Lung (tissue), 12 donors: ENCODE measurements around the gene MIGA2. TPM values are rescaled to one million over a fixed set of nuclear protein-coding genes. Genes with fewer than 3 reads are reported as not detected.

Experiments used
- ATAC-seq: fragments of 200-7000 bp; cut with Tn5 transposase; one replicate; pipeline ENCODE4 v1.9.1; 2020; ENCODE audit warnings: moderate number of reproducible peaks; ENCODE audit not compliant: insufficient read depth, low FRiP score
- DNase-seq, 3 donors: peaks; one replicate each; pipeline ENCODE4 v3.0.0-alpha.2; 2013 to 2017
- H3K27ac ChIP-seq, 2 donors: one replicate each; pipeline ENCODE4 v1.5.1; 2013; ENCODE audit warnings: mild to moderate bottlenecking in 2 of 2, moderate library complexity in 2 of 2, control low read depth in 1 of 2, inconsistent platforms in 1 of 2, low read depth in 1 of 2, low read length in 1 of 2
- H3K27me3 ChIP-seq, 3 donors: one replicate each; pipeline ENCODE4 v1.5.1; 2013; ENCODE audit warnings: low read length in 2 of 3; ENCODE audit not compliant: control insufficient read depth in 3 of 3, insufficient read depth in 3 of 3
- H3K36me3 ChIP-seq, 4 donors: one replicate each; pipeline ENCODE4 v1.5.1; 2013; ENCODE audit warnings: low read length in 4 of 4, mild to moderate bottlenecking in 1 of 4, moderate library complexity in 1 of 4; ENCODE audit not compliant: control insufficient read depth in 4 of 4, insufficient read depth in 4 of 4
- H3K4me1 ChIP-seq, 5 donors: one replicate each; pipeline ENCODE4 v1.5.1; 2013; ENCODE audit warnings: low read length in 5 of 5, mild to moderate bottlenecking in 2 of 5, moderate library complexity in 1 of 5; ENCODE audit not compliant: control insufficient read depth in 5 of 5, insufficient read depth in 5 of 5
- H3K4me3 ChIP-seq: one replicate; pipeline ENCODE4 v1.5.1; 2013; ENCODE audit warnings: mild to moderate bottlenecking, control low read depth, moderate library complexity
- H3K9ac ChIP-seq, 2 donors: one replicate each; pipeline ENCODE4 v1.5.1; 2013; ENCODE audit warnings: low read length in 2 of 2, control low read depth in 1 of 2; ENCODE audit not compliant: insufficient read depth in 1 of 2
- H3K9me3 ChIP-seq, 4 donors: one replicate each; pipeline ENCODE4 v1.5.1; 2013; ENCODE audit warnings: low read length in 3 of 4, mild to moderate bottlenecking in 1 of 4, moderate library complexity in 1 of 4; ENCODE audit not compliant: control insufficient read depth in 4 of 4, insufficient read depth in 3 of 4
- WGBS, 2 donors: extraction: QIAGEN DNeasy Blood & Tissue Kit; methylation state at CpG; one replicate each; pipeline ENCODE4 v1.1.7; 2013; 5-methylcytosine and 5-hydroxymethylcytosine counted together
- polyA plus RNA-seq, 2 donors: library from polyadenylated mRNA; stranded (reverse); fragments of 200-250 nt; gene quantifications; one replicate each; pipeline ENCODE4 v1.2.1, GENCODE V29; 2013
- total RNA-seq, 2 donors: library from RNA; depleted of rRNA in 1 of 2; stranded (reverse); fragments of >200 nt in 1 of 2; gene quantifications; one replicate each; pipeline ENCODE4 v1.2.1, GENCODE V29; 2014 to 2021
- TF ChIP-seq, protein P1 (sequence below): IDR thresholded peaks from 2 replicates; pipeline ENCODE4 v1.5.1; 2012; ENCODE audit warnings: mild to moderate bottlenecking; ENCODE audit errors: control extremely low read depth, extremely low read depth
- donor health status: control.
- donor health status: control.
- donor health status: Bipolar disorder and iron deficiency.
- donor health status: healthy.
- donor health status: DM: yes; HTN: yes; CAD: no.

The MIGA2 gene
- total and polyA plus RNA-seq, 4 donors: 18.6 to 31.6 (median 21.0) TPM

DNA sequence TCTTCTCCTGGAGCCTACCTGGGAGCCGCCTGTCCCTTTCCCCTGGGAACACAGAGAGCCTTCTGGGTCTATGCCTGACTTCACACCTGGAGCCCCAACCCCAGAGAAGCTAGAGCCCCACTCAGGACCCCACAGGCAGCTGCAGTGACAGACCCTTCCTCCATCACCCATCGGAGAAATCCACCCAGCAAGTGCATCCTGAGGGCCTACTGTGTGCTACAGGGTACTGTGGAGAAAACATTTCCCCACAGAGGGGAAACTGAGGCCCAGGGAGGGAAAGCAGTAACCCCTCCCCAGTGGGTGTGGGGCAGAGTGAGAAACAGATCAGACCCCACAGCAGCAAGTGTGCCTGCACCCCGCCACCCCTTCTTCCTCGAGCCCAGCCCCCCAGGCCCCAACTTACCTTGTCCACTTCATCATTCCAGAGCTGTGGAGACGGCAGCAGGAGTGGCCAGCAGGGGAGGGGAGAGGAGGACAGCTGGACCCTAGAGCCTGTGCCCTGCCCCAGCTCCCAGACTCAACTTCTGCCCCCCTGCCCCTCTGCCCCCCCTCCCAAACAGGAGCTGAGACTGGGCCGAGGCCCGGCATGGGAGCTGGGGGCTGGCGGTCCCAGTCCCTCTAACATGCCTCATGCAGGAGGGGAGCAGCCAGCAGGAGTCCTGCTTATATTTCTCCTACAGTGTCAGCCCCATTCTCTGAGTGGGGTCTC lies 26.0 kb upstream of the MIGA2 start:
- 94 to 97% methylated on average over 6 to 8 of the region's 8 CpGs for WGBS, 2 donors
- Histone ChIP-seq H3K4me3 (no peak overlapping the region), H3K4me1 (no peaks in the 10 kb centered on the region), H3K36me3 (peaks cover 5 to 74% (median 16%) of the 10 kb centered on the region in 4 donors), H3K9me3 (no peaks in the 10 kb centered on the region), H3K27ac (no peak overlapping the region), H3K27me3 (no peaks in the 10 kb centered on the region), H3K9ac (no peak overlapping the region)
- DNase-seq (no peak), ATAC-seq (no peak)
- TF ChIP-seq, protein P1, sequence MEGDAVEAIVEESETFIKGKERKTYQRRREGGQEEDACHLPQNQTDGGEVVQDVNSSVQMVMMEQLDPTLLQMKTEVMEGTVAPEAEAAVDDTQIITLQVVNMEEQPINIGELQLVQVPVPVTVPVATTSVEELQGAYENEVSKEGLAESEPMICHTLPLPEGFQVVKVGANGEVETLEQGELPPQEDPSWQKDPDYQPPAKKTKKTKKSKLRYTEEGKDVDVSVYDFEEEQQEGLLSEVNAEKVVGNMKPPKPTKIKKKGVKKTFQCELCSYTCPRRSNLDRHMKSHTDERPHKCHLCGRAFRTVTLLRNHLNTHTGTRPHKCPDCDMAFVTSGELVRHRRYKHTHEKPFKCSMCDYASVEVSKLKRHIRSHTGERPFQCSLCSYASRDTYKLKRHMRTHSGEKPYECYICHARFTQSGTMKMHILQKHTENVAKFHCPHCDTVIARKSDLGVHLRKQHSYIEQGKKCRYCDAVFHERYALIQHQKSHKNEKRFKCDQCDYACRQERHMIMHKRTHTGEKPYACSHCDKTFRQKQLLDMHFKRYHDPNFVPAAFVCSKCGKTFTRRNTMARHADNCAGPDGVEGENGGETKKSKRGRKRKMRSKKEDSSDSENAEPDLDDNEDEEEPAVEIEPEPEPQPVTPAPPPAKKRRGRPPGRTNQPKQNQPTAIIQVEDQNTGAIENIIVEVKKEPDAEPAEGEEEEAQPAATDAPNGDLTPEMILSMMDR: no peak

DNA sequence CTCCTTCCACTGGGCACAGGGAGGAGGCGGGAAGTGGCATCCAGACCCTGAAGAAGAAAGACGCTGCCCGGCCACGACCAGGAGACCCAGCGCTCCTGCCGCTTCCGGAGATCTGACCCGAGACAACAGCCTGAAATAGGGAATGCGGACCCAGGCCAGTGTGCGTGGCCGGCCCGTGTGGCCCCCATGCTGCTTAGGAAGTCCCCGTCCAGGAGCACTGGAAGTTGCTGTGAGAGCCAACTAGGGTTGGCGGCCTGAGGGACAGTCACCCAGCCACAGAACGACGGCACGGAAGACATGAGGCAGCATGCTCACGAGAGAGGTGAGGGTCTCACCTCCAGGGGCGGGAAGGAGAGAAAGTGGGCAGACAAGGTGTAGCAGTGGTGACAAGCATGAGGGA lies 25.3 kb upstream of the MIGA2 start:
- Histone ChIP-seq H3K27ac (no peak overlapping the region), H3K9ac (no peak overlapping the region), H3K27me3 (no peaks in the 10 kb centered on the region), H3K36me3 (peaks cover 5 to 68% (median 12%) of the 10 kb centered on the region in 4 donors), H3K9me3 (no peaks in the 10 kb centered on the region), H3K4me1 (no peaks in the 10 kb centered on the region), H3K4me3 (no peak overlapping the region)
- TF ChIP-seq, protein P1: no peak
- ATAC-seq (no peak), DNase-seq (no peak)
- WGBS, 2 donors: 95 to 97% methylated on average over 19 of the region's 19 CpGs

DNA sequence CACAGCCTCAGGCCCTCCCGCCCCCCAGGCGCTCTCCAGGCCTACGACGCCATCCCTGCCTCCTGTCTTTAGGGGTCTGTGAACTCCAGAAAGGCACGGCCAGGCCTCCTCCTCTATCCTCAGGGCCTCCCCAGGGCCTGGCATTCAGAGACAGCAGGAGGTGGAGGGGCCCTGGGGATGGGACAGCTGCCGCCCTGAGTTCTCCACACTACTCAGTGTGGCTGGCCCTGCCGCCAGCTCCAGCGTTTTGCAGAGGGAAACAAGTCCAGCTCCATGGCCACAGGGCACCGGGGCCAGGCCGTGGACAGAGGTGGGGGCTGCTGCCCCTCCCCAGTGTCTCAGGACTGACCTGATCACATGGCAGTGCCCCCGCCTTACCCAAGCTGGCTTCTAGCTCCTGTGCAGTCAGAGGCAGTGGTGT lies 24.7 kb upstream of the MIGA2 start:
- ATAC-seq: no peak

More for the DNA sequence above, 24.7 kb upstream of the MIGA2 start:
- WGBS, 2 donors: 91 to 94% methylated on average over 11 of the region's 11 CpGs
- H3K9ac ChIP-seq: no peak overlapping the region
- TF ChIP-seq, protein P1: no peak
- H3K27me3 ChIP-seq: no peaks in the 10 kb centered on the region
- no peak overlapping the region for H3K27ac ChIP-seq
- no peaks in the 10 kb centered on the region for H3K4me1 ChIP-seq
- H3K36me3 ChIP-seq: peaks cover 5 to 63% (median 9%) of the 10 kb centered on the region in 4 donors
- no peaks in the 10 kb centered on the region for H3K9me3 ChIP-seq
- H3K4me3 ChIP-seq: no peak overlapping the region
- DNase-seq: no peak
